NCI-H1694 (cell line): ENCODE measurements around the gene JAML.

Experiments
- DNase-seq: peaks from one replicate; lab custom pipeline; 2025; lab: John Stamatoyannopoulos, UW

Gene JAML

GRCh38 chr11:118239509-118240205 lies 14.8 kb upstream of the JAML start:
- DNase-seq, result no peak

- DNase-seq, result no peak
Measured at GRCh38 chr11:118238929-118239328, 14.1 kb upstream of the JAML start.

- DNase-seq, result no peak
Measured at GRCh38 chr11:118238421-118238820, 13.6 kb upstream of the JAML start.

- DNase-seq, result no peak
Measured at GRCh38 chr11:118236170-118236569, 11.4 kb upstream of the JAML start.

GRCh38 chr11:118234833-118235232 lies 10.0 kb upstream of the JAML start:
- DNase-seq, result no peak

- no peak for DNase-seq
Measured at GRCh38 chr11:118233850-118234249, 9.0 kb upstream of the JAML start.

GRCh38 chr11:118233377-118233776 lies 8.6 kb upstream of the JAML start:
- DNase-seq, result no peak

GRCh38 chr11:118232659-118233058 lies 7.8 kb upstream of the JAML start:
- no peak for DNase-seq

- DNase-seq, result no peak
Measured at GRCh38 chr11:118231461-118231860, 6.7 kb upstream of the JAML start.

- no peak for DNase-seq
Measured at GRCh38 chr11:118230088-118230487, 5.3 kb upstream of the JAML start.

- DNase-seq, result no peak
Measured at GRCh38 chr11:118229274-118229847, 4.5 kb upstream of the JAML start.

- DNase-seq, result no peak
Measured at GRCh38 chr11:118227865-118228785, 3.3 kb upstream of the JAML start.

GRCh38 chr11:118226781-118227180 lies 2.0 kb upstream of the JAML start:
- no peak for DNase-seq

- no peak for DNase-seq
Measured at GRCh38 chr11:118226296-118226695, 1.5 kb upstream of the JAML start.

GRCh38 chr11:118223992-118224391 lies 819 bp downstream of the JAML start:
- DNase-seq, result no peak

- DNase-seq, result no peak
Measured at GRCh38 chr11:118223570-118223969, 1.2 kb downstream of the JAML start.

GRCh38 chr11:118222437-118222836 lies 2.4 kb downstream of the JAML start:
- no peak for DNase-seq

- no peak for DNase-seq
Measured at GRCh38 chr11:118221419-118221818, 3.4 kb downstream of the JAML start.

GRCh38 chr11:118219732-118220131 lies 5.1 kb downstream of the JAML start:
- no peak for DNase-seq

GRCh38 chr11:118219244-118219643 lies 5.6 kb downstream of the JAML start:
- no peak for DNase-seq

- no peak for DNase-seq
Measured at GRCh38 chr11:118217575-118217974, 7.2 kb downstream of the JAML start.

GRCh38 chr11:118216621-118217481 lies 8.0 kb downstream of the JAML start:
- no peak for DNase-seq
